Measurements from ENCODE around the gene HDAC7. TPM values are rescaled to one million over a fixed set of nuclear protein-coding genes. Genes with fewer than 3 reads are reported as not detected.
A peak's percentile ranks its signal among the peaks of the same experiment; 100 is the strongest.

Gene HDAC7
- total RNA-seq, 1 donor from 2014 or later = 120 TPM

DNA sequence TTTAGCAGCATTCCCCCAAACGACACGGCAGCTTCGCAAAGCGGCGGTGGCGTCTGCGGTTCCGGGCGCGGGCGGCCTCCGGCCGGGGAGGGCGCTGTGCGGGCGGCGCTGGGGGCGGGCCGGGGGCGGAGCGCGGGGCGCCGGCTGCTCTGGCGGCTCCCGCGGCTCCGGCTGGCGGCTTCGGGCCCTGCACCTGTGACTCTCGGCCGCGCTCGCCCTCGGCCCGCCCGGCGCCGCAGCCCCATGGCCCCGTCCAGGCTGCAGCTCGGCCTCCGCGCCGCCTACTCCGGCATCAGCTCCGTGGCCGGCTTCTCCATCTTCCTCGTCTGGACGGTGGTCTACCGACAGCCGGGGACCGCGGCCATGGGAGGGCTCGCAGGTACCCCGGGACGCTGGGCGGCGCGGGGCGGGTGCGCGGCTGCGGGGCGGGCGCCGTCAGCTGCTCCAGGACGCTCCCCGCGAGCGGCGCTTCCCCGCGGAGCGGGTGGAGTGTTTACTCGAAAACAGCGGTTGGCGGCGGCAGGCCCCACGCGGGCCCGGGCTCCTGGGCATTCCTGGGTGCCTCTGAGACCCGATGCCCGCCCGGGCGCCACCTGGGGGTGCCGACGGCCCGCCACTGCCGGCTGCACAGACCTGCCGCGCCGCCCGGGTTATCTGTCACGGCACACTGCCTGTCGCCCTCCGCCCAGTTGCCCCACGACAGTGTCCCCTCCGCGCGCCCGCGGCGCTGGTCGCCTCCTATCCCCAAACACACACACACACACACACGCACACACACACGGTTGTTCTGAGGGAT, 46.4 kb downstream of the HDAC7 start, which contains the start of gene SLC48A1:
Gene SLC48A1 (plus strand): TSS at position 177 of the 796 bp plus-strand sequence. CDS start 67 bp downstream, at position 244.
- Mint-ChIP-seq H3K27ac (ENCODE audit: unreplicated experiment) (peak within 1 kb of the TSS; percentile 32), H3K36me3 (ENCODE audit: unreplicated experiment) (no peaks in the 10 kb centered on the region), H3K9me3 (ENCODE audit: unreplicated experiment) (no peaks in the 10 kb centered on the region), H3K4me1 (ENCODE audit: unreplicated experiment) (peaks cover 34% of the 10 kb centered on the region), H3K27me3 (ENCODE audit: unreplicated experiment) (no peaks in the 10 kb centered on the region), H3K4me3 (ENCODE audit: unreplicated experiment) (peak within 1 kb of the TSS; percentile 84)
- DNase-seq (ENCODE audit: extremely low spot score, unreplicated experiment) = peak; percentile 90
- TF ChIP-seq, protein P1, sequence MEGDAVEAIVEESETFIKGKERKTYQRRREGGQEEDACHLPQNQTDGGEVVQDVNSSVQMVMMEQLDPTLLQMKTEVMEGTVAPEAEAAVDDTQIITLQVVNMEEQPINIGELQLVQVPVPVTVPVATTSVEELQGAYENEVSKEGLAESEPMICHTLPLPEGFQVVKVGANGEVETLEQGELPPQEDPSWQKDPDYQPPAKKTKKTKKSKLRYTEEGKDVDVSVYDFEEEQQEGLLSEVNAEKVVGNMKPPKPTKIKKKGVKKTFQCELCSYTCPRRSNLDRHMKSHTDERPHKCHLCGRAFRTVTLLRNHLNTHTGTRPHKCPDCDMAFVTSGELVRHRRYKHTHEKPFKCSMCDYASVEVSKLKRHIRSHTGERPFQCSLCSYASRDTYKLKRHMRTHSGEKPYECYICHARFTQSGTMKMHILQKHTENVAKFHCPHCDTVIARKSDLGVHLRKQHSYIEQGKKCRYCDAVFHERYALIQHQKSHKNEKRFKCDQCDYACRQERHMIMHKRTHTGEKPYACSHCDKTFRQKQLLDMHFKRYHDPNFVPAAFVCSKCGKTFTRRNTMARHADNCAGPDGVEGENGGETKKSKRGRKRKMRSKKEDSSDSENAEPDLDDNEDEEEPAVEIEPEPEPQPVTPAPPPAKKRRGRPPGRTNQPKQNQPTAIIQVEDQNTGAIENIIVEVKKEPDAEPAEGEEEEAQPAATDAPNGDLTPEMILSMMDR (IDR thresholded peaks at IDR 0.05) = peak; percentile 43

DNA sequence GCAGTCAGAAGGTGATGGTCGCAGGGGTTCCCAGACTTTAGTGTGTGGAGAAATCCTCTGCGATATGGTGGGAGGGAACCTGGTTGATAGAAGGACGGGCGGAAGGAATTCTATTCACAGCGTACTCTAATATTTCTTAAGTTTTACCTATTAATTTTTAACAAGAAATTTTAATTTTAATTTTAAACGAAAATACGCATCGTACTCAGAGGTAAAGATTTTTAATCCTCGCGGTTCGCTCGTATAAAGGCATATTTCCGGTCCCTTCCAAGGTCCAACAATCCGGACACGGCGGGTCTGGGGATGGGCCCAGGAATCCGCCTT, 47.0 kb downstream of the HDAC7 start:
- Mint-ChIP-seq H3K4me3 (ENCODE audit: unreplicated experiment) (peak overlapping the region; percentile 66), H3K36me3 (ENCODE audit: unreplicated experiment) (no peaks in the 10 kb centered on the region), H3K9me3 (ENCODE audit: unreplicated experiment) (no peaks in the 10 kb centered on the region), H3K27ac (ENCODE audit: unreplicated experiment) (peak overlapping the region; percentile 32), H3K27me3 (ENCODE audit: unreplicated experiment) (no peaks in the 10 kb centered on the region), H3K4me1 (ENCODE audit: unreplicated experiment) (peaks cover 34% of the 10 kb centered on the region)
- no peak for DNase-seq (ENCODE audit: extremely low spot score, unreplicated experiment)
- TF ChIP-seq, protein P1 (IDR thresholded peaks at IDR 0.05) = no peak

DNA sequence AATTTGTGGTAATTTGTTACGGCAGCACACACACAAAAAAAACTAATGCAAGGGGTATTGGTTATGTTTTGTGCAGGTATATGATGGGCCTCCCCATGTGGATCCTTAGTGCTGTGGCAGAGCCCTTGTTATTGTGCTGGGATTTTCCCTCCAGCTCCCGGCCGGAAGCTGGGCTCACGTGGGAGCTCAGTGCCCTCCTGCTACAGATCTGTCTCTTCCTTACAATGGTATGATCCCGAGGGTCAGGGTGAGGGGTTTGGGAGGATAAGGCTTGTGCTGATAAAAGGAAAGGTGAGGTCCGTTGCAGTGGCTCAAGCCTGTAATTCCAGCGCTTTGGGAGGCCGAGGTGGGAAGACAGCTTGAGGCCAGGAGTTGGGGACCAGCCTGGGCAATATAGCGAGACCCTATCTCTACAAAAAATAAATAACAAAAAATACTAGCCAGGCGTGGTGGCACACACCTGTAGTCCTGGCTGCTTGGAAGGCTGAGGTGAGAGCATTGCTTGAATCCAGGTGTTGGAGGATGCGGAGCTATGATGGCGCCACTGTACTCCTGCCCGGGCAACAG, 47.5 kb downstream of the HDAC7 start:
- peaks cover 39% of the 10 kb centered on the region for H3K4me1 Mint-ChIP-seq (ENCODE audit: unreplicated experiment)
- DNase-seq (ENCODE audit: extremely low spot score, unreplicated experiment) = no peak
- H3K9me3 Mint-ChIP-seq (ENCODE audit: unreplicated experiment) = no peaks in the 10 kb centered on the region
- H3K36me3 Mint-ChIP-seq (ENCODE audit: unreplicated experiment) = no peaks in the 10 kb centered on the region
- TF ChIP-seq, protein P1 (IDR thresholded peaks at IDR 0.05) = no peak
- peak overlapping the region; percentile 58 for H3K4me3 Mint-ChIP-seq (ENCODE audit: unreplicated experiment)
- peak overlapping the region; percentile 32 for H3K27ac Mint-ChIP-seq (ENCODE audit: unreplicated experiment)
- H3K27me3 Mint-ChIP-seq (ENCODE audit: unreplicated experiment) = no peaks in the 10 kb centered on the region

DNA sequence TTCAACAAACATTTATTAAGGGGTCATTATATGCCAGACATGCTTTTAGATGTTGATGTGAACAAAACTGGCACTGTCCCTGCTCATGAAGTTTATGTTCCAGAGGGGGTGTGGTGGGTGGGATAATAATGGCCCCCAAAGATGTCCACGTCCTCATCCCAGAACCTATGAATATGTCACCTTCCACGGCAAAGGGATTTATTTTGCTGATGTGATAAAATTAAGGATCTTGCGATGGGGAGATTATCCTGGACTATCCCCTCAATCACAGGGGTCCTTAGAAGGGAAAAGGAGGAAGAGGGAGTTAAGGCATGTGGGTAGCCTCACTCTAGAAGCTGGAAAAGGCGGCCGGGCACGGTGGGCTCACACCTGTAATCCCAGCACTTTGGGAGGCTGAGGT, 48.4 kb downstream of the HDAC7 start:
- Mint-ChIP-seq H3K4me3 (ENCODE audit: unreplicated experiment) (no peak overlapping the region), H3K27me3 (ENCODE audit: unreplicated experiment) (no peaks in the 10 kb centered on the region), H3K36me3 (ENCODE audit: unreplicated experiment) (no peaks in the 10 kb centered on the region), H3K4me1 (ENCODE audit: unreplicated experiment) (peaks cover 32% of the 10 kb centered on the region), H3K27ac (ENCODE audit: unreplicated experiment) (no peak overlapping the region), H3K9me3 (ENCODE audit: unreplicated experiment) (no peaks in the 10 kb centered on the region)
- TF ChIP-seq, protein P1 (IDR thresholded peaks at IDR 0.05) = no peak
- no peak for DNase-seq (ENCODE audit: extremely low spot score, unreplicated experiment)

DNA sequence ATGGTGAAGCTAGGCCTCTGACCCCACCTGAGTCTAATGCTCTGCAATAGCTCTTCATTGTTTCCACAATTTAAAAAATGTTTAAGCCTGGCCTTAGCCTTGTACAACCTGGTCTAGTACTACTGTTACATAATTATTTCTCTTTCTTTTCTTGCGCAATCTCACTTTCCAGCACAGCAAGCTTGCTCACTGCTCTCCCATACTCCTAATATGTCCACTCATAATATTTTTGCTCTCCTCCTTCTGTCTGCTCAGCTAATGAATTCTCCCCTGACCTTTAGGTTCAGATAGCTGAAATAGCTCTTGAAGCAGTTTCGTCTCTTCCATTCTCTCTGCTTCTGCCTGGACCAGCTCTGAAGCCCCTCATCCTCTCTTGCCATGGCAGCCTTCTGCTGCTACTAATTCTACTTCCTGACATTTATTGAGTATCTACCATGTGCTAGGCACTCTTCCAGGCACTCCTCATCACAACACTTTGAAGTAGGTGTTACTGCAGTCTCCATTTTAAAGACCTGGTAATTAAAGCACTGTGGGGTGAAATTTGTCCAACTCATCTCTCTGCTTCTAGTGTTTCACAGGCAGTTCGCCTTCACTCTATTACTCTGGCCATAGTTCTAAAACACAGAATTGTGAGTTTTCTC, 49.5 kb downstream of the HDAC7 start:
- TF ChIP-seq, protein P1 (IDR thresholded peaks at IDR 0.05) = no peak
- no peaks in the 10 kb centered on the region for H3K36me3 Mint-ChIP-seq (ENCODE audit: unreplicated experiment)
- no peak for DNase-seq (ENCODE audit: extremely low spot score, unreplicated experiment)
- H3K27ac Mint-ChIP-seq (ENCODE audit: unreplicated experiment) = no peak overlapping the region
- no peaks in the 10 kb centered on the region for H3K27me3 Mint-ChIP-seq (ENCODE audit: unreplicated experiment)
- no peak overlapping the region for H3K4me3 Mint-ChIP-seq (ENCODE audit: unreplicated experiment)
- H3K9me3 Mint-ChIP-seq (ENCODE audit: unreplicated experiment) = no peaks in the 10 kb centered on the region
- peaks cover 32% of the 10 kb centered on the region for H3K4me1 Mint-ChIP-seq (ENCODE audit: unreplicated experiment)
